ENCODE measurements around the gene CEP112. TPM values are rescaled to one million over a fixed set of nuclear protein-coding genes. Genes with fewer than 3 reads are reported as not detected.

CEP112 gene
- 5.2 to 7.9 TPM (median 5.7 TPM) in 5 replicates for total RNA-seq (2022; extraction: Qiagen RNA extraction)

GRCh38 chr17:66191593-66192377, at the start of gene CEP112:
Gene CEP112 (minus strand): TSS chr17:66192133.

GRCh38 chr17:66228887-66229782, 37.2 kb upstream of the CEP112 start, which contains the start of gene APOH:
Gene APOH (minus strand): TSS chr17:66229415. CDS start chr17:66229379, 36 bp downstream.

Other genes with a start within 250 kb of the CEP112 start
- 3.7 to 5.9 TPM (median 4.6 TPM) in 5 replicates for gene APOH, start 37.3 kb upstream of the CEP112 start, total RNA-seq (2022; extraction: Qiagen RNA extraction)
- 31.0 to 42.7 TPM (median 41.1 TPM) in 5 replicates for gene PRKCA, start 110.5 kb upstream of the CEP112 start, total RNA-seq (2022; extraction: Qiagen RNA extraction)